CD14-positive monocyte (primary cell): ENCODE data around the gene CYP4F2. TPM values are rescaled to one million over a fixed set of nuclear protein-coding genes. Genes with fewer than 3 reads are reported as not detected.

Experiments
- DNase-seq, 3 donors: peaks; one replicate each; pipeline ENCODE4 v3.0.0-alpha.2; 2011 to 2022
- H2AFZ ChIP-seq: 2 replicates; pipeline ENCODE4 v1.6.0; 2012; ENCODE audit warnings: mild to moderate bottlenecking, low read depth, low read length, inconsistent platforms; ENCODE audit not compliant: insufficient read depth, poor library complexity, severe bottlenecking
- H3K27ac ChIP-seq, 2 donors: 1 replicate in 1 of 2; 2 replicates in 1 of 2; pipeline ENCODE4 v1.5.1; 2012 to 2013; ENCODE audit warnings: low read length in 2 of 2, control low read depth in 1 of 2, inconsistent platforms in 1 of 2, low read depth in 1 of 2, mild to moderate bottlenecking in 1 of 2
- H3K27me3 ChIP-seq, 2 donors: one replicate each; pipeline versions ENCODE4 v1.6.0 to v1.6.1; 2011 to 2013; ENCODE audit warnings: low read length in 2 of 2; ENCODE audit not compliant: control insufficient read depth in 2 of 2, insufficient read depth in 2 of 2
- H3K36me3 ChIP-seq, 2 donors: replicated peaks in 1 of 2; 1 replicate in 1 of 2; 2 replicates in 1 of 2; pipeline versions ENCODE4 v1.5.1 to v1.6.1; 2012 to 2013; ENCODE audit warnings: low read length in 2 of 2, control low read depth in 1 of 2, inconsistent platforms in 1 of 2, mild to moderate bottlenecking in 1 of 2; ENCODE audit not compliant: insufficient read depth in 2 of 2, control insufficient read depth in 1 of 2
- H3K4me1 ChIP-seq, 2 donors: 1 replicate in 1 of 2; 2 replicates in 1 of 2; pipeline versions ENCODE4 v1.5.1 to v1.6.1; 2012 to 2013; ENCODE audit warnings: low read length in 2 of 2, control low read depth in 1 of 2, inconsistent platforms in 1 of 2, mild to moderate bottlenecking in 1 of 2, moderate library complexity in 1 of 2; ENCODE audit not compliant: insufficient read depth in 2 of 2, control insufficient read depth in 1 of 2
- H3K4me2 ChIP-seq: replicated peaks from 2 replicates; pipeline ENCODE3; 2012; ENCODE audit warnings: low read length, moderate library complexity, mild to moderate bottlenecking; ENCODE audit not compliant: poor library complexity, severe bottlenecking; ENCODE audit errors: extremely low read depth
- H3K4me3 ChIP-seq, 3 experiments: fragments of 200-600 bp in 1 of 3; sonication (generic) in 1 of 3; replicated peaks in 1 of 3; 1 replicate in 2 of 3; 2 replicates in 1 of 3; pipeline ENCODE4 v1.5.1; 2011 to 2013; ENCODE audit warnings: low read length in 3 of 3, mild to moderate bottlenecking in 3 of 3, control low read depth in 2 of 3, low read depth in 2 of 3, inconsistent platforms in 1 of 3, moderate library complexity in 1 of 3
- H3K79me2 ChIP-seq: 2 replicates; pipeline ENCODE4 v1.6.0; 2012; ENCODE audit warnings: mild to moderate bottlenecking, control low read depth, inconsistent platforms, low read length, moderate library complexity; ENCODE audit not compliant: insufficient read depth
- H3K9ac ChIP-seq: 2 replicates; pipeline ENCODE4 v1.6.0; 2017; ENCODE audit warnings: low read length, mild to moderate bottlenecking; ENCODE audit not compliant: insufficient read depth, poor library complexity, severe bottlenecking
- H3K9me3 ChIP-seq, 2 donors: replicated peaks in 1 of 2; 1 replicate in 1 of 2; 2 replicates in 1 of 2; pipeline versions ENCODE4 v1.5.1 to v1.6.1; 2012 to 2013; ENCODE audit warnings: low read length in 2 of 2, control low read depth in 1 of 2; ENCODE audit not compliant: control insufficient read depth in 1 of 2, insufficient read depth in 1 of 2
- H4K20me1 ChIP-seq: 2 replicates; pipeline ENCODE4 v1.6.0; 2012; ENCODE audit warnings: mild to moderate bottlenecking, low read length, control low read depth, moderate library complexity; ENCODE audit not compliant: insufficient read depth
- H3K27ac Mint-ChIP-seq, 7 donors: one replicate each; pipeline ENCODE4 v1.8.0; 2020; ENCODE audit warnings: mild to moderate bottlenecking in 7 of 7, mixed read lengths in 7 of 7, moderate library complexity in 6 of 7, inconsistent platforms in 2 of 7
- H3K27me3 Mint-ChIP-seq, 3 donors: one replicate each; pipeline ENCODE4 v1.8.0; 2021 to 2022; ENCODE audit warnings: low read depth in 3 of 3, mild to moderate bottlenecking in 3 of 3, mixed read lengths in 3 of 3, moderate library complexity in 3 of 3, inconsistent platforms in 1 of 3
- H3K36me3 Mint-ChIP-seq, 2 donors: one replicate each; pipeline ENCODE4 v1.8.0; 2020; ENCODE audit warnings: mixed read lengths in 2 of 2, inconsistent platforms in 1 of 2, mild to moderate bottlenecking in 1 of 2
- H3K4me1 Mint-ChIP-seq: one replicate; pipeline ENCODE4 v1.8.0; 2020; ENCODE audit warnings: mild to moderate bottlenecking, mixed read lengths
- H3K4me3 Mint-ChIP-seq, 2 donors: one replicate each; pipeline ENCODE4 v1.8.0; 2020; ENCODE audit warnings: mild to moderate bottlenecking in 2 of 2, mixed read lengths in 2 of 2, moderate library complexity in 1 of 2
- H3K9me3 Mint-ChIP-seq, 7 donors: one replicate each; pipeline ENCODE4 v1.8.0; 2020 to 2022; ENCODE audit warnings: mixed read lengths in 7 of 7, mild to moderate bottlenecking in 6 of 7, moderate library complexity in 6 of 7, inconsistent platforms in 2 of 7
- CTCF ChIP-seq: fragments of 200-600 bp; IDR thresholded peaks from one replicate; pipeline ENCODE4 v1.8.0; 2022; ENCODE audit warnings: antibody characterized with exemption, mild to moderate bottlenecking
- WGBS: methylation state at CpG from one replicate; pipeline ENCODE4 v1.1.5; 2013; ENCODE audit warnings: missing lambda C conversion rate; ENCODE audit not compliant: insufficient coverage; 5-methylcytosine and 5-hydroxymethylcytosine counted together
- intact Hi-C, 2 donors: fragments of 100-400 bp; cut with micrococcal nuclease; formaldehyde crosslinking; loops; one replicate each; pipeline versions ENCODE4 v1.15.0 to v1.15.1; 2023
- polyA plus RNA-seq, 3 donors: library from polyadenylated mRNA; depleted of rRNA in 1 of 3; unstranded in 2 of 3; stranded (reverse) in 1 of 3; fragments of 300-500 nt in 2 of 3; fragments of >200 nt in 1 of 3; fragmentation: Illumina TruSeq in 2 of 3; gene quantifications; 1 replicate in 2 of 3; 2 replicates in 1 of 3; pipeline ENCODE4 v1.2.3, GENCODE V29; 2012 to 2021

CYP4F2 gene
- polyA plus RNA-seq, 3 donors: not detected

GRCh38 chr19:15893477-15893876 lies 4.4 kb downstream of the CYP4F2 start:
- TF ChIP-seq CTCF: no peak
- Histone ChIP-seq H4K20me1 (no peaks in the 10 kb centered on the region), H3K27me3 (no peaks in the 10 kb centered on the region), H3K36me3 (no peaks in the 10 kb centered on the region), H3K27ac (no peak overlapping the region), H2AFZ (no peak overlapping the region), H3K4me1 (no peaks in the 10 kb centered on the region), H3K9ac (no peak overlapping the region), H3K4me3 (no peak overlapping the region), H3K4me2 (no peak overlapping the region), H3K9me3 (no peaks in the 10 kb centered on the region), H3K79me2 (no peaks in the 10 kb centered on the region)
- intact Hi-C loops: no loop called here
- peaks cover 0 to 3% (median 0%) of the 10 kb centered on the region in 7 donors for H3K9me3 Mint-ChIP-seq
- DNase-seq: no peak
- H3K4me3 Mint-ChIP-seq: no peak overlapping the region
- no peak overlapping the region for H3K27ac Mint-ChIP-seq
- WGBS: 91% methylated on average over 4 of the region's 7 CpGs
- H3K36me3 Mint-ChIP-seq: no peaks in the 10 kb centered on the region
- H3K27me3 Mint-ChIP-seq: no peaks in the 10 kb centered on the region
- H3K4me1 Mint-ChIP-seq: no peaks in the 10 kb centered on the region

- no peaks in the 10 kb centered on the region for H3K79me2 ChIP-seq
- intact Hi-C loops: no loop called here
- H3K9me3 ChIP-seq: no peaks in the 10 kb centered on the region
- H3K4me1 ChIP-seq: no peaks in the 10 kb centered on the region
- H3K4me3 ChIP-seq: no peak overlapping the region
- WGBS: 92% methylated on average over 4 of the region's 6 CpGs
- Mint-ChIP-seq H3K27ac (no peak overlapping the region), H3K9me3 (peaks cover 0 to 3% (median 0%) of the 10 kb centered on the region in 7 donors), H3K36me3 (no peaks in the 10 kb centered on the region), H3K4me3 (no peak overlapping the region), H3K27me3 (no peaks in the 10 kb centered on the region), H3K4me1 (no peaks in the 10 kb centered on the region)
- H2AFZ ChIP-seq: no peak overlapping the region
- H3K27ac ChIP-seq: no peak overlapping the region
- H4K20me1 ChIP-seq: no peaks in the 10 kb centered on the region
- no peak overlapping the region for H3K9ac ChIP-seq
- TF ChIP-seq CTCF: no peak
- H3K36me3 ChIP-seq: no peaks in the 10 kb centered on the region
- no peak overlapping the region for H3K4me2 ChIP-seq
- DNase-seq: no peak
- no peaks in the 10 kb centered on the region for H3K27me3 ChIP-seq
Observed at GRCh38 chr19:15892012-15892411, 5.9 kb downstream of the CYP4F2 start.
